GM21619 (cell line): ENCODE results near the gene AQP12A.
"Not testable (repeated sequence)": the region's sequence is repeated elsewhere in the genome, so short reads cannot be mapped to it uniquely, and the experiment has no call there.

Experiments
- ATAC-seq: cut with Tn5 transposase; IDR thresholded peaks from one replicate; pipeline ENCODE4 v1.9.1; 2021; ENCODE audit not compliant: unreplicated experiment

The AQP12A gene

GRCh38 chr2:240686460-240686859, 5.2 kb upstream of the AQP12A start:
- no peak for ATAC-seq

DNA sequence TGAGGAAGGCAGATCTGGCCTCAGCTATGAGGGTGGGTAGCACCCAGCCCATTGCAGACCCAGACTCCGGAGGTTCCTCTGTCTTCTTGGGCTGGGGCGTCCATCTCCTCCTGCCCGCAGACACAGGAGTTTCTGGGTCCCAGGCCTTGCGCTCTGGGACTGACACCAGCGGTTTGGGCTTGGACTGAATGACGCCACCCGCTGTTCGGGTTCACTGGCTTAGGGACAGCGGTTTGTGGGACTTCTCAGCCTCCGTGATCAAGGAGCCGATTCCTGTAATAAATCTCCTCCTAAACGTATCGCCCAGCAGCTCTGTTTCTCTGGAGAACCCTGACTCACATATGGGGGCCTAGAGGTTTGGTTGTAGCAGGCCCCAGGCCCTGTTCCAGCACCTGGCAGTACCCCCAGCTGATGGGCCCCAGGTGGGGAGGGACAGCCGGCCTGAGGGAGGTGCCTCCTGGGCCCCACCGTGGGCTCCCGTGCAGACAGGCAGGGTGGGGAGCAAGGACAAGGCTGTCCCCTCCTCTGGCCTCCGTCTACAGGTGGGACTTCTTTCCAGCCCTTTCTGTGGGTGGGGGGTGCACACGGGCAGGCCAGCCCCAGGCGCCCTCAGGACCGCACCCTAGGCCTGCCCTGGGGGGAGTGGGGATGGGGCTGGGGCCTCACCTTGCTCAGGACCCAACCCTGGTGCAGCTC, 4.5 kb upstream of the AQP12A start:
- ATAC-seq: no peak

DNA sequence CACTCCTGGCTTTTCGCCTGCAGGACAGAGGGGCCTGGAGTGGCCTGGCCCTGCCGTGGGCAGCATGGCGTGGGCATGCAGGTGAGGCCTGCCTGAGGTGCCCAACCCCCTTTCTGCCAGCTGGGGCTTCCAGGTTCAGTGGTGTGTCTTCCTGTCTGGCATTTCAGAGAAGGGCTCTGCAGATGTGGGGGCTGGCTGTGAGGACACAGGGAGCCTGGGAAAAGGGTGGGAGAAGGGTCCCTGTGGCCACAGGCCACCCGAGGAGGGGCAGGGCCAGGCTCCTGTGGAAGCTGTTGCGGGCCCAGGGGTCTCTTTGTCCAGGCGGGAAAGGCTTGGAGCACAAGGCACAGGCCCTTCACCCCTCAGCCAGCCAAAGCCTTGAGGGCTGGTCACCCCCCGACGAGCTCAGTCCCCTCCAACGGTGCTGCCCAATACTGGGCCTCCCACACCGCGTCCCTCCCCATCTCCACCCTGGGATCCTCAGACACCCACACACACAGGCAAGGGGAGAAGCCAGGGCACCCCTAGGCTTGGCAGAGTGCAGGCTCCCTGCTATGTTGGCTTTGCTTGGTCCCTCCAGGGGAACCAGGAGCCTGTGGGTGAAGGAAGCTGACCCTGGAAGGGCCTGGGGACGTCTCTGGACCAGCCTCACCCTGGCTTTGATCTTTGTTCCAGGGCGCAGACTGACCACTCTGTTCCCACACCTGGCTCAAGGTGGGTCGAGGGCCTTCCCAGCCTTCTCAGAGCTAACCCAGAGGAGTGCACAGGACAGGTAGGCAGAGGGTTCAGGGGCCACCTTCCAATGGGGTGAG, 3.7 kb upstream of the AQP12A start:
- ATAC-seq: no peak

DNA sequence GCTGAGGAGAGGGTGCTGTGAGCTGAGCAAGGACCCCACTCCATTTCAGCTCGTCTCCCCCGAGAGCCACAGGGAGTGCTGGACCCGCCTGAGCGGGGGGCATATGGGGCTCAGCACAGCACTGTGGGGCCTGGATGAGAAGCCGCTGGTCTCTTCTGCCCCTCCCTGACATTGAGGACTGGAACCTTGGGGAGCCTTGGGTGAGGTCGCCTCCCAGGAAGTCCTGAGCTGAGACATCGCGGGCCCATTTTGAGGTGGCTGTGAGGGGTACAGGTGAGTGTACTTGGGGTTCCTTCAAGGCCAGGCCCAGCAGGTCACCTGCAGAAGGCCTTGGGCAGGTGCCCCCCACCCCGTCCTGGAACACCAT, 3.1 kb upstream of the AQP12A start:
- ATAC-seq: no peak

DNA sequence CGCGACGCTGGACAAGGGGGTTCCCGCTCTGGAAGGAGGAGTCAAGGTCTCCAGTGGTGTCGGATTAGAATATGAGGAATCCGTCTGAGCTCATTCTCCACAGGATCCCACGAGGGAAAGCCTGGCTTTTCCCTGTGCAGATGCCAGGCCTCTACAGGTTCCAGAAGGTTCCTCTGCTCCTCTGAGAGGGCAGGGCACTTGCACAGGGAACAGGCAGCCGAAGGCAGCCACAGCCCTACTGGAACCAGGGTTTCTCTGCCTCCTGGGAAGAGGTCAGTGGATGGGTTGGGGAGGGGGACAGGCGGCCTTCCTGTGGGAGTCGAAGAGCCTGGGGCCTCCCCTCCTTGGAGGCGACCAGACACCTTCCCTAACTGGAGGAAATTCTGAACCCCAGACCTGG, 1.7 kb upstream of the AQP12A start:
- no peak for ATAC-seq

GRCh38 chr2:240690421-240691074, 1.1 kb upstream of the AQP12A start:
- not testable (repeated sequence) for ATAC-seq

- ATAC-seq: not testable (repeated sequence)
Measured at GRCh38 chr2:240691075-240691427, 615 bp upstream of the AQP12A start.

DNA sequence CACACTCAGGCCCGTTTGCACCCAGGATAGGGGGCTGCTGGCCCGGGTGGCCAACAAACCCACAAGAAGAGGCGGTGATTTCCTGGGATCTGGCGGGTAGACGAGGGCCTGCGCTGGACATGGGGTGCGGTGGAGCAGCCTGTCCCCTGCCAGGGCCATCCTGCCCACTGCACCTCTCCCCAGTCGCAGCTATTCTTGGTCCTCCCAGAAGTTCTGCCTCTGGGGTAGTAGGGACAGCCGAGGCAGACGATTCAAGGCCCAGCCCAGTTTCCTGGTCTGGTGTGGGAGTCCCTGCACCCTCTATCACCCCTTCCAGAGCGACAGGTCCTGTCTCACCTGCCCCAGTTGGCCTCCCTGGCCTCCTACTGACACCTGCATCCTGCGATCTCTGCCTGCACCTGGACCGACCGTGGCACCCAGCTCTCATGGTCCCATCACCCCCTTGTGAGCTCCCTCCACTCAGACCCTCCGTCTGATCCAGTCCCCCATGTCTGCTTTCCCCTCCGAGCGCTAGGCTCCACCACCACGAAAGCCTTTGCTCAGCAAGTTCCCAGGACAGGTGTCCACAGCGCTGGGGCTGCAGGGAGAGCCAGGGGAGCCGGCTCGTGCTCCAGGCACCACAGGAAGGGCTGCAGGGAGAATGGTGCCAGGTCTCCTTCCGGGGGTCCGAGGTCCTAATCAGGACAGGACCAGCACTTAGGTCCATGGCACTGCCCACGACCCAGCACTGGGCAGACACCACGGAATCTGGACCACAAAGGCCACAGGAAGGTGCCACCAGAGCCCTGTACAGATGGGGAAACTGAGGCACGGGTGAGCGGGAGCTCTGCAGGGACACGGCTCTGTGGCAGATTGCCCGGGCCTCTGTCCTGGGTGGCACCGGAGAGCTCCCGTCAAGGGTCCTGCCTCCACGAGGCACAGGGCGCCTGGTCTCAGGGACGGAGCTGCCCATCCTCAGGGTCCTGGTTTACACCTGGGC, 1.2 kb downstream of the AQP12A start:
- ATAC-seq: not testable (repeated sequence)

- ATAC-seq: not testable (repeated sequence)
Measured at GRCh38 chr2:240694304-240694703, 2.6 kb downstream of the AQP12A start.

DNA sequence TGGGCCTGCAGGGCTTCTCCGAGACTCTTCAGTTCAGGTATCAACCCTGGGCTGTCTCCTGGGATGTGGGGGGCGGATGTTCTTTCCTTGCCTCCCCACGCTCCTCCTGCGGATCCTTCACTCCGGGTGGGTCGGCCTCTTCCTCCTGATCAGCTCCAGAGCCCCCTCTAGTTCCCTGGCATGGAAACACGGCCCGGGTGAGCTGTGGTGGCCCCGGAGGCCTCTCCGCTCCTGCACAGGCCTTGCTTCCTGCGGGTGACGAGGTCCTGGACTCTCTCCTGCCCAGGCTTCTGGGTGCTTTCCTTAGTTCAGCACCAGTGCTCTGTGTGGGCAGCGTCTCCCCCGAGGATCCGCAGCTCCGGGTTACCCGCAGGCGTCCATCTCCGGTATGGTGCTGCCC, 3.9 kb downstream of the AQP12A start:
- not testable (repeated sequence) for ATAC-seq

DNA sequence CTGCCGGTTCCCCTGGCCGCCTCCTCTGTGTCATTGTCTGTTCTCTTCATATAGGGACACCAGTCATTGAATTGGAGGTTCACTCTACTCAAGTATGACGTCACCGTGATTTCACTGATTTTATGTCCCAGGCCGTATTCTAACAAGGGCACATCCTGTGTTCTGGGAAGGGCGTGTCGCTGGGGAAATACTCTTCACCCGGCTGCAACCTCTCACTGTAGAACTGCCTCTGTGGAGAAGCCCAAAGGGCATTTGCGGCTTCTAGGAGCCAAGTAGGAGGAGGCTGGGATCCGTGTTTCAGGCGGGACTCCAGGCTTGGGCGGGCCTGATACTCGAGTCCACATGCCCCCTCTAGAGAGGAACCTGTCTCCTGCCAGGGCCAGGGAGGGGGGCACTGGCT, 4.8 kb downstream of the AQP12A start:
- ATAC-seq: not testable (repeated sequence)

GRCh38 chr2:240698852-240699561, 7.3 kb downstream of the AQP12A start:
- not testable (repeated sequence) for ATAC-seq

GRCh38 chr2:240699835-240700234, 8.2 kb downstream of the AQP12A start:
- not testable (repeated sequence) for ATAC-seq

DNA sequence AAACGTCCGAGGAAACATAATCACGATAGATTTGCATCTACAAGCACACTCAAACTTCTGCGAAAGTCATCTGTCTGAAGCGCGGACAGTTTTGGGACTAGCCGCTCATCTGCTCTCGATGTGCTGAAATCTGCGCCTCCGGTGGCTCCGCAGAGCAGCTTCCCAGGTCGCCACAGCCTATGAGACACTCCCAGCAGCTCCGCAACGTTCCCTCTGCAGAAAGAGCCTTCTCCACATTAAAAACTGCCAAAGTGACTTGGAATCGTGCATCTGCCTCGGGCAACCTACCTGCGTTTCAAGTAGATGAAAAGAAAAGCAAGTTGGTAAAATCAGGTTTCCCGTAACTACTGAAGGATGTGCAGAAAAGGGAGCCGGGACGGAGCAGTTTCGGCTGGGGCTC, 8.9 kb downstream of the AQP12A start:
- not testable (repeated sequence) for ATAC-seq

GRCh38 chr2:240701091-240701735, 9.5 kb downstream of the AQP12A start:
- no peak for ATAC-seq

DNA sequence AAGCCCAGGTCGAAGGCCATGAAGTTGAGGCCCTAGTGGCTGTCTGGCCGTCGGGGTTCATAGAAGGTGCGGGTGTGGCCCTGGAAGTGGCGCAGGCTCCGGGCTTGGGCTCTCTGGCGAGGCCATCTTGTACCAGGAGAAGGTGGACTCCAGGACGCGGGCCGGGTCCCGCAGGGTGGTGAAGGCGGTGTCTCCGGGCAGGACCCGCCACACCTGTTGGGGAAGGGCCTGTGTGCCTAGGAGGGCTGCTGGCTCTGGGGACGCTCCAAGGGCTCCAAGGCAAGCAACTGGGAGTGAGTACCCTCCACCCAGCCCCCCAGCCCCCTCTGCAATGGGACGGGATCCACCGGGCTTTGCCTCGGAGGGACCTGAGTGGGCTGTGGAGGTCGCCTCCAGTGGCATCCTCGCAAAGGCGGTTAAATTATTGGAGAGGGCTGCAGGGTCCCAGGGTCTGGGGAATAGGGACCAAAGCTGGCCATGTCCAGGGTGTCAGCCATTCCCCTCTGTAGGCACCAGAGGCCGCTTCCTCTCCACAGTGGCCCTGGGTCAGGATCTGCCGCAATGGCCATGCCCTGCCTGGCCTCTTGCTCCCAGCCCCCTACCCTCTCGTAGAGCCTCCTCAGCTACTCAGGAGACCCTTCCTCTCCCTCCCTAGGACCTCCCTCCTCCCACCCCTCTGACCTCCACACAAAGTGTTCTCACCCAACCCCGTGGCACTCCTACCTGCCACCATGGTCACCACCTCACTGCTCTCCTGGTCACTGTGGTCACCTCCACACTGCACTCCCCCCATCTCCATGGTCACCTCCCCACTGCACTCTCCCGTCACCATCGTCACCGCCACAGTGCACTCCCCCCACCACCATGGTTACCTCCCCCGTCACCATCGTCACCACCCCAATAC, 10.3 kb downstream of the AQP12A start:
- no peak for ATAC-seq

GRCh38 chr2:240702640-240703011, 11.0 kb downstream of the AQP12A start:
- no peak for ATAC-seq

GRCh38 chr2:240703417-240704341, 12.0 kb downstream of the AQP12A start:
- no peak for ATAC-seq
